Stimulated activated effector memory CD8-positive, alpha-beta T cell treated with anti-CD3 and anti-CD28 coated beads, Interleukin-12 subunit alpha, Interleukin-12 subunit beta, amount 100 ng/mL, for 72 hours (primary cell): Measurements from ENCODE around the gene FAM228B.

Experiments used
- ATAC-seq: fragments of 150-1000 bp; cut with Tn5 transposase; 2 replicates; pipeline ENCODE4 v1.10.0; 2021
- DNase-seq, 2 donors: peaks; one replicate each; pipeline ENCODE4 v3.0.0; 2021 to 2022; ENCODE audit warnings: low spot score in 2 of 2
- H3K27ac Mint-ChIP-seq: one replicate; pipeline ENCODE4 v1.8.0; 2022; ENCODE audit warnings: mild to moderate bottlenecking, mixed read lengths
- H3K36me3 Mint-ChIP-seq: one replicate; pipeline ENCODE4 v1.8.0; 2022; ENCODE audit warnings: mild to moderate bottlenecking, mixed read lengths
- H3K4me1 Mint-ChIP-seq: one replicate; pipeline ENCODE4 v1.8.0; 2022; ENCODE audit warnings: mixed read lengths
- H3K4me3 Mint-ChIP-seq: one replicate; pipeline ENCODE4 v1.8.0; 2022; ENCODE audit warnings: mild to moderate bottlenecking, mixed read lengths
- H3K9me3 Mint-ChIP-seq: one replicate; pipeline ENCODE4 v1.8.0; 2022; ENCODE audit warnings: mixed read lengths

FAM228B gene

GRCh38 chr2:24123195-24123921 is at the start of gene FAM228B, which contains the start of gene PFN4:
TSS of gene FAM228B (plus strand) at chr2:24123469. CDS start at chr2:24124362, 893 bp downstream.
TSS of gene PFN4 (minus strand) at chr2:24123334. CDS start at chr2:24122535, 799 bp downstream.
- H3K27ac Mint-ChIP-seq = peak within 1 kb of the TSS; percentile 92
- DNase-seq (peak; percentile 65 to 89), ATAC-seq (peak; percentile 93)
- peak within 1 kb of the TSS; percentile 78 for H3K4me3 Mint-ChIP-seq
- H3K4me1 Mint-ChIP-seq = peaks cover 14% of the 10 kb centered on the region
- H3K36me3 Mint-ChIP-seq = no peaks in the 10 kb centered on the region
- no peaks in the 10 kb centered on the region for H3K9me3 Mint-ChIP-seq

GRCh38 chr2:24073816-24074215 is 49.5 kb upstream of the FAM228B start:
- peak overlapping the region; percentile 10 for H3K4me3 Mint-ChIP-seq
- peaks cover 37% of the 10 kb centered on the region for H3K4me1 Mint-ChIP-seq
- H3K36me3 Mint-ChIP-seq = peaks cover 73% of the 10 kb centered on the region
- DNase-seq = no peak
- ATAC-seq = no peak
- H3K27ac Mint-ChIP-seq = no peak overlapping the region
- no peaks in the 10 kb centered on the region for H3K9me3 Mint-ChIP-seq

- DNase-seq = no peak
These were observed 48.0 kb upstream of the FAM228B start for GRCh38 chr2:24075259-24075658.

GRCh38 chr2:24075915-24076848 is 47.1 kb upstream of the FAM228B start, which contains the start of gene SF3B6:
TSS of gene SF3B6 (minus strand) at chr2:24076326. CDS start at chr2:24076229, 97 bp downstream.
- H3K36me3 Mint-ChIP-seq = peaks cover 61% of the 10 kb centered on the region
- peak; percentile 94 for ATAC-seq
- DNase-seq = peak; percentile 93 to 100

More at GRCh38 chr2:24075259-24075658, 48.0 kb upstream of the FAM228B start:
- H3K4me1 Mint-ChIP-seq = peaks cover 37% of the 10 kb centered on the region
- no peak for ATAC-seq
- H3K27ac Mint-ChIP-seq = peak overlapping the region; percentile 96
- H3K36me3 Mint-ChIP-seq = peaks cover 64% of the 10 kb centered on the region
- no peaks in the 10 kb centered on the region for H3K9me3 Mint-ChIP-seq
- H3K4me3 Mint-ChIP-seq = peak overlapping the region; percentile 92

GRCh38 chr2:24076849-24077534 is 46.3 kb upstream of the FAM228B start:
- DNase-seq = no peak
- H3K9me3 Mint-ChIP-seq = no peaks in the 10 kb centered on the region

More at GRCh38 chr2:24075915-24076848, 47.1 kb upstream of the FAM228B start, which contains the start of gene SF3B6:
- Mint-ChIP-seq H3K4me3 (peak within 1 kb of the TSS; percentile 92), H3K9me3 (no peaks in the 10 kb centered on the region), H3K27ac (peak within 1 kb of the TSS; percentile 96), H3K4me1 (peaks cover 37% of the 10 kb centered on the region)

GRCh38 chr2:24077535-24077877 is 45.8 kb upstream of the FAM228B start:
- H3K4me1 Mint-ChIP-seq = peaks cover 32% of the 10 kb centered on the region
- peak overlapping the region; percentile 96 for H3K27ac Mint-ChIP-seq
- DNase-seq = no peak
- peaks cover 58% of the 10 kb centered on the region for H3K36me3 Mint-ChIP-seq
- peak overlapping the region; percentile 92 for H3K4me3 Mint-ChIP-seq
- H3K9me3 Mint-ChIP-seq = no peaks in the 10 kb centered on the region
- ATAC-seq = no peak

More at GRCh38 chr2:24076849-24077534, 46.3 kb upstream of the FAM228B start:
- ATAC-seq = peak; percentile 38
- Mint-ChIP-seq H3K36me3 (peaks cover 64% of the 10 kb centered on the region), H3K27ac (peak overlapping the region; percentile 96), H3K4me1 (peaks cover 37% of the 10 kb centered on the region), H3K4me3 (peak overlapping the region; percentile 92)

- ATAC-seq (no peak), DNase-seq (no peak)
- Mint-ChIP-seq H3K4me1 (peaks cover 32% of the 10 kb centered on the region), H3K36me3 (peaks cover 55% of the 10 kb centered on the region), H3K27ac (peak overlapping the region; percentile 96), H3K9me3 (no peaks in the 10 kb centered on the region), H3K4me3 (peak overlapping the region; percentile 92)
These were observed 45.4 kb upstream of the FAM228B start for GRCh38 chr2:24077879-24078278.

GRCh38 chr2:24080701-24081100 is 42.6 kb upstream of the FAM228B start:
- no peak overlapping the region for H3K4me3 Mint-ChIP-seq
- H3K4me1 Mint-ChIP-seq = peaks cover 21% of the 10 kb centered on the region
- no peaks in the 10 kb centered on the region for H3K9me3 Mint-ChIP-seq
- ATAC-seq = no peak
- DNase-seq = no peak
- peaks cover 32% of the 10 kb centered on the region for H3K36me3 Mint-ChIP-seq
- H3K27ac Mint-ChIP-seq = no peak overlapping the region

- Mint-ChIP-seq H3K27ac (peak overlapping the region; percentile 45), H3K4me3 (peak overlapping the region; percentile 76), H3K4me1 (peaks cover 13% of the 10 kb centered on the region), H3K36me3 (peaks cover 23% of the 10 kb centered on the region), H3K9me3 (no peaks in the 10 kb centered on the region)
- ATAC-seq (no peak), DNase-seq (no peak)
These were observed 40.3 kb upstream of the FAM228B start for GRCh38 chr2:24082787-24083566.

- Mint-ChIP-seq H3K9me3 (no peaks in the 10 kb centered on the region), H3K27ac (peak overlapping the region; percentile 45), H3K4me1 (peaks cover 13% of the 10 kb centered on the region), H3K4me3 (peak overlapping the region; percentile 76), H3K36me3 (peaks cover 29% of the 10 kb centered on the region)
- ATAC-seq (peak; percentile 70), DNase-seq (no peak)
These were observed 39.5 kb upstream of the FAM228B start for GRCh38 chr2:24083567-24084385.

- no peaks in the 10 kb centered on the region for H3K9me3 Mint-ChIP-seq
- peak within 1 kb of the TSS; percentile 76 for H3K4me3 Mint-ChIP-seq
- DNase-seq = peak; percentile 93 to 96
- H3K27ac Mint-ChIP-seq = peak within 1 kb of the TSS; percentile 45
- peaks cover 13% of the 10 kb centered on the region for H3K4me1 Mint-ChIP-seq
- peak; percentile 97 for ATAC-seq
- H3K36me3 Mint-ChIP-seq = peaks cover 35% of the 10 kb centered on the region
These were observed 38.7 kb upstream of the FAM228B start, which contains the start of gene TP53I3 for GRCh38 chr2:24084386-24085199. TSS of gene TP53I3 (minus strand) at chr2:24084834. CDS start at chr2:24084326, 508 bp downstream.

GRCh38 chr2:24085200-24085489 is 38.1 kb upstream of the FAM228B start:
- ATAC-seq (no peak), DNase-seq (no peak)
- Mint-ChIP-seq H3K4me3 (peak overlapping the region; percentile 76), H3K9me3 (no peaks in the 10 kb centered on the region), H3K4me1 (peaks cover 13% of the 10 kb centered on the region), H3K36me3 (peaks cover 35% of the 10 kb centered on the region), H3K27ac (peak overlapping the region; percentile 45)

- H3K27ac Mint-ChIP-seq = no peak overlapping the region
- peaks cover 29% of the 10 kb centered on the region for H3K36me3 Mint-ChIP-seq
- DNase-seq (no peak), ATAC-seq (no peak)
- H3K4me3 Mint-ChIP-seq = no peak overlapping the region
- no peaks in the 10 kb centered on the region for H3K9me3 Mint-ChIP-seq
- peaks cover 13% of the 10 kb centered on the region for H3K4me1 Mint-ChIP-seq
These were observed 37.0 kb upstream of the FAM228B start for GRCh38 chr2:24086241-24086640.
